ENCODE data around the gene ARHGAP45.

- TF ChIP-seq EP300 (IDR thresholded peaks at IDR 0.05) = no peak
- no peak for TF ChIP-seq CTCF (IDR thresholded peaks at IDR 0.05)
These were observed 52.7 kb downstream of the ARHGAP45 start for GRCh38 chr19:1119475-1120217.
